ENCODE measurements around the gene HHIPL1. TPM values are rescaled to one million over a fixed set of nuclear protein-coding genes. Genes with fewer than 3 reads are reported as not detected.

The HHIPL1 gene
- total and polyA plus RNA-seq, 8 donors: 2.2 to 3.1 (median 2.6) TPM

DNA sequence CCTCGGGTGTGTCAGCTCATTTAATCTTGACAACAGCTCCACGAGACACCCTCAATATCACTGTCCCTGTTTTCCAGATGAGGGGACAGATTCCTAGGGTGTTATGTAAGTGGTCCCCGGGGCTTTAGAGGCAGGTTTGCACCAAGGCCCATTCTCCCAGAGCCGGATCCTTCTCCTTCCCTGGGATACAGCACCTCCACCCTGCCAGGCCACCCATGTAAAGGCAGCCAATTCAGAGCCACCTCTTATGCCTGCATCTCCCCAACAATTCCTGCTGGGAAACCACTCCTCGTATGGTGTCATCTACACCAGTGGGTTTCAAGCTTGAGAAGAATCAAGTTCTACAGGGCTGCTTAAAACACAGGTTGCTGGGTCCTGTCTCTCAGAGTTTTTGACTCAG lies 35.1 kb downstream of the HHIPL1 start:
- H3K9me3 ChIP-seq: peaks cover 0 to 20% of the 10 kb centered on the region in 2 donors
- intact Hi-C loops (cut with DNase I): no loop called here
- ATAC-seq: no peak
- no peak overlapping the region for H3K4me3 ChIP-seq
- no peak for DNase-seq
- peaks cover 7 to 17% of the 10 kb centered on the region in 2 donors for H3K4me1 ChIP-seq
- H3K27ac ChIP-seq: no peak overlapping the region
- TF ChIP-seq, protein P1, sequence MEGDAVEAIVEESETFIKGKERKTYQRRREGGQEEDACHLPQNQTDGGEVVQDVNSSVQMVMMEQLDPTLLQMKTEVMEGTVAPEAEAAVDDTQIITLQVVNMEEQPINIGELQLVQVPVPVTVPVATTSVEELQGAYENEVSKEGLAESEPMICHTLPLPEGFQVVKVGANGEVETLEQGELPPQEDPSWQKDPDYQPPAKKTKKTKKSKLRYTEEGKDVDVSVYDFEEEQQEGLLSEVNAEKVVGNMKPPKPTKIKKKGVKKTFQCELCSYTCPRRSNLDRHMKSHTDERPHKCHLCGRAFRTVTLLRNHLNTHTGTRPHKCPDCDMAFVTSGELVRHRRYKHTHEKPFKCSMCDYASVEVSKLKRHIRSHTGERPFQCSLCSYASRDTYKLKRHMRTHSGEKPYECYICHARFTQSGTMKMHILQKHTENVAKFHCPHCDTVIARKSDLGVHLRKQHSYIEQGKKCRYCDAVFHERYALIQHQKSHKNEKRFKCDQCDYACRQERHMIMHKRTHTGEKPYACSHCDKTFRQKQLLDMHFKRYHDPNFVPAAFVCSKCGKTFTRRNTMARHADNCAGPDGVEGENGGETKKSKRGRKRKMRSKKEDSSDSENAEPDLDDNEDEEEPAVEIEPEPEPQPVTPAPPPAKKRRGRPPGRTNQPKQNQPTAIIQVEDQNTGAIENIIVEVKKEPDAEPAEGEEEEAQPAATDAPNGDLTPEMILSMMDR (IDR thresholded peaks at IDR 0.05): no peak
- H3K36me3 ChIP-seq: no peaks in the 10 kb centered on the region
- H3K27me3 ChIP-seq: peaks cover 0 to 36% of the 10 kb centered on the region in 2 donors

- TF ChIP-seq, protein P1 (IDR thresholded peaks at IDR 0.05): no peak
- H3K36me3 ChIP-seq: no peaks in the 10 kb centered on the region
- H3K27ac ChIP-seq: no peak overlapping the region
- peaks cover 0 to 20% of the 10 kb centered on the region in 2 donors for H3K9me3 ChIP-seq
- ATAC-seq (no peak), DNase-seq (no peak)
- no peak overlapping the region for H3K4me3 ChIP-seq
- H3K4me1 ChIP-seq: peaks cover 7 to 17% of the 10 kb centered on the region in 2 donors
- intact Hi-C loops (cut with DNase I): no loop called here
- peaks cover 0 to 31% of the 10 kb centered on the region in 2 donors for H3K27me3 ChIP-seq
These were observed 36.3 kb downstream of the HHIPL1 start for GRCh38 chr14:99681101-99681831.

DNA sequence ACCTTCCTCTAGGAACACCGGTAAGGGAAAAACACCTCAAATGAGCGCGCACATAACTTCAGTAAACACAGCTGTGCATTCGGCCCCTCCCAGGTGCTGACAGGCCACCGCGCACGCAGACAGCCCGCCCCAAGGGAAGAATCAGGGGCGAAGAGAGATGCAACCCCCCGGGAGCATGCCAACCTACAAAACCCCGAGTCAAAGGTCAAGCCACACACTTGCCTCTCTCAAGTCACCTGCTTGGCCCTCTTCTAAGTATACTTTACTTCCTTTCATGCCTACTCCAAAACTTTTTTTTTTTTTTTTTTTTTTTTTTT lies 36.9 kb downstream of the HHIPL1 start:
- H3K4me3 ChIP-seq: no peak overlapping the region
- no peak for ATAC-seq
- TF ChIP-seq, protein P1 (IDR thresholded peaks at IDR 0.05): no peak

DNA sequence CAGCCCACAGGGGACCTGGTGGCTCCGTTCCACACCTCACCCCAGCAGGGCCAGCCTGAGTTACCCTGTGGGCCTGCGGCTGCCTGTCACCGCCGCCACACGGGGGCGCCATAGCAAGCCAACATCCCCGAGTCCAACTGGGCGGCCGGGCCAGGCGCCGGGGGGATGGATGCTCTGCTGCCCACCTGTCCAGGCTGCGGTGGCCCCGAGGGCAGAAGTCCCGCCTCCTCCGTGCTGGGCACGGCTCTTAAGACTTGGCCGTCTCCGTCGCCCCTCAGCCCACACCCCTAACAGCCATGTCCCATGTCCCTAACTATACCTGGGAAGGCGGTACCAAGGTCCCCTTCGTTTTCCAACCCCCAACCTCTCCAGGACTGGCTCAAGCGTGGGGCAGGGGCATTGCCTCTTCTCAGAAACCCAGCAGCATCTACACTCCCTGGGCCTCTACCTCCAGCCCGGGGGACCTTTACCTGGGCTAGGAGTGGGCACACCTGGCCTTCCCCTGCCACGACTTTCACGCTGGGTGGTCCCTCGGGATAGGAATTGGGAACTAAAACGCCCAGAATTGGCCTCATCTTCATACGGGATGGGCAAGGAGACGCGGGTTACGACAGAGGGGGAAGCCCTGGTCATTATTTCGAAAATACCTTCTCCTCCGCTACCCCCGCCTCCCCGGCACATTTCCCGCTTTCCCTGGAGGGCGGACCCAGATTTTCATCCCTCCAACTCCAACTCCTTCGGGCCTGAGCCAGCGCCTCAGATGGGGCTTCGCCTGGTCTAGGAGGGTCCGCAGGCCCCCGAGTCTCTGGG lies 38.1 kb downstream of the HHIPL1 start:
- DNase-seq (peak; percentile 63 to 91 (median 78)), ATAC-seq (peak; percentile 62)

More for the DNA sequence above, 36.9 kb downstream of the HHIPL1 start:
- no peaks in the 10 kb centered on the region for H3K36me3 ChIP-seq
- no peak overlapping the region for H3K27ac ChIP-seq
- peaks cover 0 to 26% of the 10 kb centered on the region in 2 donors for H3K27me3 ChIP-seq
- no peak for DNase-seq
- H3K4me1 ChIP-seq: peaks cover 7 to 17% of the 10 kb centered on the region in 2 donors
- peaks cover 0 to 20% of the 10 kb centered on the region in 2 donors for H3K9me3 ChIP-seq
- intact Hi-C loops (cut with DNase I): no loop called here

More for the DNA sequence above, 38.1 kb downstream of the HHIPL1 start:
- Histone ChIP-seq H3K27me3 (peaks cover 0 to 27% of the 10 kb centered on the region in 2 donors), H3K36me3 (no peaks in the 10 kb centered on the region), H3K4me3 (peak overlapping the region; percentile 71 to 79), H3K4me1 (peaks cover 7 to 19% of the 10 kb centered on the region in 2 donors), H3K9me3 (peaks cover 0 to 13% of the 10 kb centered on the region in 2 donors), H3K27ac (peak overlapping the region; percentile 83 to 85)
- TF ChIP-seq, protein P1 (IDR thresholded peaks at IDR 0.05): peak; percentile 88 to 90
- intact Hi-C loops (cut with DNase I): no loop called here

Measured in left lung (tissue), 10 donors.